GM12878 (cell line): ENCODE data around the gene CACNA2D3. TPM values are rescaled to one million over a fixed set of nuclear protein-coding genes. Genes with fewer than 3 reads are reported as not detected.

Source experiments
- ATAC-seq: fragments of 200-7000 bp; cut with Tn5 transposase; 3 replicates; pipeline ENCODE4 v1.9.1; 2020; ENCODE audit warnings: mild to moderate bottlenecking, moderate library complexity
- BruUV-seq: library from RNA; stranded (reverse); fragments of 400-500 nt; replicated peaks from 2 replicates; lab custom pipeline; 2021; lab: Mats Ljungman, UMichigan
- CTCF ChIA-PET: fragments of 300-600 bp; sonication (Branson Sonifier 250); formaldehyde crosslinking; extraction: SDS; loops from one replicate; lab custom pipeline; 2021; ENCODE audit warnings: inconsistent platforms; lab: Yijun Ruan, JAX
- POLR2A ChIA-PET: fragments of 350-600 bp; formaldehyde crosslinking; extraction: SDS; loops from one replicate; lab custom pipeline; 2021; ENCODE audit warnings: inconsistent platforms; lab: Charles Lee
- RAD21 ChIA-PET: fragments of 300-600 bp; sonication (Branson Sonifier 250); formaldehyde crosslinking; loops from one replicate; lab custom pipeline; 2023; ENCODE audit warnings: antibody characterized with exemption; ENCODE audit not compliant: unreplicated experiment; lab: Charles Lee
- SMC1A ChIA-PET: fragments of 300-600 bp; sonication (Branson Sonifier 250); formaldehyde crosslinking; loops from one replicate; lab custom pipeline; 2023; ENCODE audit not compliant: unreplicated experiment, uncharacterized antibody; lab: Charles Lee
- DNase-seq: peaks from one replicate; pipeline ENCODE4 v3.0.0-alpha.2; 2011; ENCODE audit warnings: low read depth, low spot score
- FAIRE-seq: peaks from 3 replicates; lab custom pipeline; 2011; peaks lifted over from hg19 to GRCh38; lab: Jason Lieb, UNC
- H2AFZ ChIP-seq: 2 replicates; pipeline ENCODE4 v1.6.0; 2011; ENCODE audit warnings: low read depth, low read length, control low read depth; ENCODE audit not compliant: control insufficient read depth
- H3K27ac ChIP-seq: 2 replicates; pipeline ENCODE4 v1.5.1; 2011; ENCODE audit warnings: control low read depth; ENCODE audit not compliant: control insufficient read depth, insufficient read depth
- H3K27me3 ChIP-seq, 2 experiments: replicated peaks in 1 of 2; 2 replicates each; pipeline versions ENCODE4 v1.6.0 to v1.6.1; 2011; ENCODE audit warnings: low read length in 1 of 2; ENCODE audit not compliant: control insufficient read depth in 2 of 2, insufficient read depth in 2 of 2
- H3K36me3 ChIP-seq, 2 experiments: 2 replicates each; pipeline ENCODE4 v1.5.1; 2011; ENCODE audit warnings: low read length in 1 of 2; ENCODE audit not compliant: control insufficient read depth in 2 of 2, insufficient read depth in 2 of 2
- H3K4me1 ChIP-seq: 2 replicates; pipeline ENCODE4 v1.6.1; 2011; ENCODE audit warnings: mild to moderate bottlenecking, low read length, moderate library complexity, mixed read lengths; ENCODE audit not compliant: control insufficient read depth, insufficient read depth
- H3K4me2 ChIP-seq: 2 replicates; pipeline ENCODE4 v1.6.0; 2011; ENCODE audit warnings: control low read depth; ENCODE audit not compliant: control insufficient read depth, insufficient read depth
- H3K4me3 ChIP-seq: fragments of 200-600 bp; sonication (generic); 2 replicates; pipeline ENCODE4 v1.5.1; 2016
- H3K79me2 ChIP-seq: 2 replicates; pipeline ENCODE4 v1.6.0; 2011; ENCODE audit warnings: low read length; ENCODE audit not compliant: control insufficient read depth, insufficient read depth
- H3K9ac ChIP-seq: 2 replicates; pipeline ENCODE4 v1.8.0; 2011; ENCODE audit warnings: low read length, control low read depth, mixed read lengths; ENCODE audit not compliant: control insufficient read depth, insufficient read depth
- H3K9me3 ChIP-seq: replicated peaks from 3 replicates; pipeline ENCODE4 v1.5.1; 2011; ENCODE audit warnings: mild to moderate bottlenecking, low read length; ENCODE audit not compliant: control insufficient read depth, insufficient read depth
- H4K20me1 ChIP-seq: 2 replicates; pipeline ENCODE4 v1.6.0; 2011; ENCODE audit not compliant: control insufficient read depth, insufficient read depth
- CBX3 ChIP-seq: fragments of 200-600 bp; sonication (generic); IDR thresholded peaks from 2 replicates; pipeline ENCODE4 v1.6.1; 2016; ENCODE audit warnings: low read depth, borderline replicate concordance
- IKZF1 ChIP-seq: fragments of 450-650 bp; conservative IDR thresholded peaks from 2 replicates; pipeline ENCODE4 v1.6.1; 2017; ENCODE audit warnings: antibody characterized with exemption, mild to moderate bottlenecking
- MEF2B ChIP-seq: fragments of 450-650 bp; IDR thresholded peaks from 2 replicates; pipeline ENCODE4 v1.6.1; 2018; ENCODE audit warnings: mild to moderate bottlenecking, moderate library complexity; ENCODE audit not compliant: partially characterized antibody, poor library complexity, severe bottlenecking
- NBN ChIP-seq: fragments of 450-650 bp; IDR thresholded peaks from 2 replicates; pipeline ENCODE4 v1.6.1; 2016
- SIN3A ChIP-seq: IDR thresholded peaks from 2 replicates; pipeline ENCODE4 v1.6.1; 2012; ENCODE audit warnings: low read depth, low read length, improper control_type of control experiment
- SMC3 ChIP-seq: IDR thresholded peaks from 2 replicates; pipeline ENCODE4 v1.6.1; 2011; ENCODE audit warnings: low read length, improper control_type of control experiment, borderline replicate concordance
- SREBF1 ChIP-seq: IDR thresholded peaks from 2 replicates; pipeline ENCODE4 v1.6.1; 2012; ENCODE audit warnings: mild to moderate bottlenecking, low read length
- SREBF2 ChIP-seq: IDR thresholded peaks from 2 replicates; pipeline ENCODE4 v1.6.1; 2012; ENCODE audit warnings: mild to moderate bottlenecking, low read length
- TAF1 ChIP-seq: IDR thresholded peaks from 2 replicates; pipeline ENCODE4 v1.6.1; 2011; ENCODE audit warnings: mild to moderate bottlenecking, low read depth, low read length, borderline replicate concordance
- TBL1XR1 ChIP-seq: IDR thresholded peaks from 2 replicates; pipeline ENCODE4 v1.6.1; 2012; ENCODE audit warnings: low read depth, low read length, improper control_type of control experiment
- ZBED1 ChIP-seq: IDR thresholded peaks from 2 replicates; pipeline ENCODE4 v1.6.1; 2016; ENCODE audit warnings: borderline replicate concordance
- WGBS: methylation state at CpG from one replicate; pipeline ENCODE4 v1.1.6; 2016; ENCODE audit warnings: low lambda C conversion rate; ENCODE audit not compliant: insufficient replicate concordance, insufficient coverage; ENCODE audit errors: missing lambda C conversion rate; 5-methylcytosine and 5-hydroxymethylcytosine counted together
- in situ Hi-C: fragments of 300-500 bp; cut with MboI; formaldehyde crosslinking; loops from 9 replicates; pipeline ENCODE4 v1.14.3; 2018; ENCODE audit warnings: mixed read lengths
- intact Hi-C: fragments of 100-400 bp; cut with micrococcal nuclease; formaldehyde crosslinking; loops from one replicate; pipeline ENCODE4 v1.14.2; 2022; ENCODE audit not compliant: unreplicated experiment
- polyA plus RNA-seq, 11 experiments: library from polyadenylated mRNA; depleted of rRNA in 4 of 11; unstranded in 6 of 11; stranded (reverse) in 5 of 11; fragments of >200 nt; fragmentation: Nextera tagmentation in 4 of 11; fragmentation: Illumina TruSeq in 1 of 11; extraction: Ambion mirVana in 4 of 11; extraction: Trizol in 1 of 11; gene quantifications; 1 replicate in 1 of 11; 2 replicates in 10 of 11; pipeline versions ENCODE4 v1.2.1 to v1.2.3, GENCODE V29; 2011 to 2016; ENCODE audit warnings: inconsistent platforms in 2 of 11, missing spikeins in 2 of 11, low read depth in 1 of 11
- total RNA-seq, 4 experiments: library from RNA; depleted of rRNA in 3 of 4; stranded (reverse); fragments of >200 nt in 3 of 4; fragmentation: Illumina TruSeq in 1 of 4; extraction: Trizol in 1 of 4; gene quantifications; 2 replicates each; pipeline versions ENCODE4 v1.2.1 to v1.2.3, GENCODE V29; 2013 to 2021
- TF ChIP-seq, protein P1 (sequence below): IDR thresholded peaks from 2 replicates; pipeline ENCODE4 v1.6.1; 2012; ENCODE audit warnings: low read depth, low read length, improper control_type of control experiment
- TF ChIP-seq, protein P2 (sequence below): fragments of 450-650 bp; IDR thresholded peaks from 2 replicates; pipeline ENCODE4 v1.6.1; 2016; ENCODE audit warnings: mild to moderate bottlenecking
- TF ChIP-seq, protein P3 (sequence below): fragments of 450-650 bp; IDR thresholded peaks from 2 replicates; pipeline ENCODE4 v1.6.1; 2017; ENCODE audit warnings: mild to moderate bottlenecking

Gene CACNA2D3
- total and polyA plus RNA-seq, 10 of the 15 experiments (the other 5 are each of a cell fraction or from before 2014, with no cell fraction given): not detected

DNA sequence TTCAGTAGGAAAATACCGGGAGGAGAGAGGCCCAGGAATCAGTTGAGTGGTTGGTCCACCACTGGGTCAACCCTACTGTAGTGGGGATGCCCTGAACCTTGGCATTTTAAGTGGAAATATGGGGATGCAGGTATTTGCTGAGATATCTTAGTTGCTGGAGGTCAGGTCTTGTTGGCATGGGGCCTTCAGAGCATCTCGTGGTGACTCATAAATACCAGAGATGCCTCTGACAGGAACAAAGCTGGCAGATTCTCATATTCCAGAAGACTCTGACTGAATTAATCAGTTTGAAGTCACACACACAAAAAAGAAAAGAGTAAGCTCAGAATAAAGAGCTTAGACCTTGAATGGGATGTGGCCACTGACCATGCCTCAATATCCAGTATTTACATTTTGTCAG is 91.6 kb downstream of the CACNA2D3 start:
- Histone ChIP-seq H3K9me3 (no peaks in the 10 kb centered on the region), H3K27ac (no peak overlapping the region), H3K4me1 (no peaks in the 10 kb centered on the region)
- ATAC-seq: no peak
- CTCF ChIA-PET: no interaction called here
- SMC1A ChIA-PET: no interaction called here
- BruUV-seq: no TSS peak
- no peak for DNase-seq
- TF ChIP-seq SREBF1 (no peak), NBN (no peak), MEF2B (no peak), ZBED1 (no peak), CBX3 (no peak), SMC3 (no peak)
- TF ChIP-seq, protein P1, sequence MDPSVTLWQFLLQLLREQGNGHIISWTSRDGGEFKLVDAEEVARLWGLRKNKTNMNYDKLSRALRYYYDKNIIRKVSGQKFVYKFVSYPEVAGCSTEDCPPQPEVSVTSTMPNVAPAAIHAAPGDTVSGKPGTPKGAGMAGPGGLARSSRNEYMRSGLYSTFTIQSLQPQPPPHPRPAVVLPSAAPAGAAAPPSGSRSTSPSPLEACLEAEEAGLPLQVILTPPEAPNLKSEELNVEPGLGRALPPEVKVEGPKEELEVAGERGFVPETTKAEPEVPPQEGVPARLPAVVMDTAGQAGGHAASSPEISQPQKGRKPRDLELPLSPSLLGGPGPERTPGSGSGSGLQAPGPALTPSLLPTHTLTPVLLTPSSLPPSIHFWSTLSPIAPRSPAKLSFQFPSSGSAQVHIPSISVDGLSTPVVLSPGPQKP: no peak
- TF ChIP-seq, all 136 proteins: peak for 0
- no peaks in the 10 kb centered on the region for H3K36me3 ChIP-seq
- H3K4me3 ChIP-seq: no peak overlapping the region
- H3K9ac ChIP-seq: no peak overlapping the region
- no peak for FAIRE-seq
- intact Hi-C loops: no loop called here
- in situ Hi-C loops: no loop called here
- H3K27me3 ChIP-seq: no peaks in the 10 kb centered on the region
- ChIA-PET POLR2A (interaction anchor here (0.7 kb wide), 1 partner anchor 86 kb away, joined by 3 read pairs; no protein-coding TSS in a partner anchor), RAD21 (no interaction called here)
- H3K79me2 ChIP-seq: no peaks in the 10 kb centered on the region
- no peak overlapping the region for H3K4me2 ChIP-seq
- no peak overlapping the region for H2AFZ ChIP-seq
- WGBS: 10% methylated on average over 2 of the region's 2 CpGs
- no peaks in the 10 kb centered on the region for H4K20me1 ChIP-seq

DNA sequence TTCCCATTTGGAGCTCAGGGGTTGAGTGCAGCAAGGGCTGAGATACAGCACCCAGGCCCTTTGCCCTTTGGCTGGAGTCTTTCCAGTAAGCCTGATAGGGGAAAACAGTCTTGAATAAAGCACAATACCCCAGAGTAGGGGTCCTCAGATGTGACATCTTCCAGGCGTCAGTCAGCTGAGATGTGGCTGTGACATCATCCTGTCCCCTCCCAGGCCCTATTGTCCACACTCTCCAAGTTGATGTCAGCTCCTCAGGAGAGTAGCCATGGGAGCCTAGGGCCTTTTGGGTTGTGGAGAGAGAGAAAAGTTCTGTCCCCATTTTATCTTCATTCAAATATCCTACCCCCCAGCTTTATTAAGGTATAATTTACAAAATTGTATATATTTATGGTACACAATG is 92.5 kb downstream of the CACNA2D3 start:
- SMC1A ChIA-PET: no interaction called here
- CTCF ChIA-PET: no interaction called here
- H4K20me1 ChIP-seq: no peaks in the 10 kb centered on the region
- H3K27me3 ChIP-seq: no peaks in the 10 kb centered on the region
- H3K9ac ChIP-seq: no peak overlapping the region
- no peaks in the 10 kb centered on the region for H3K79me2 ChIP-seq
- RAD21 ChIA-PET: no interaction called here
- intact Hi-C loops: no loop called here
- no peaks in the 10 kb centered on the region for H3K36me3 ChIP-seq
- H3K4me1 ChIP-seq: no peaks in the 10 kb centered on the region
- no peak for ATAC-seq
- H3K4me2 ChIP-seq: no peak overlapping the region
- no peaks in the 10 kb centered on the region for H3K9me3 ChIP-seq
- no peak overlapping the region for H3K27ac ChIP-seq
- DNase-seq: no peak
- 31% methylated on average over 1 of the region's 1 CpG for WGBS
- no peak overlapping the region for H3K4me3 ChIP-seq
- no peak for FAIRE-seq
- H2AFZ ChIP-seq: no peak overlapping the region
- in situ Hi-C loops: no loop called here
- BruUV-seq: no TSS peak
- POLR2A ChIA-PET: no interaction called here
- TF ChIP-seq TAF1: no peak
- no peak for TF ChIP-seq TBL1XR1
- TF ChIP-seq, protein P2, sequence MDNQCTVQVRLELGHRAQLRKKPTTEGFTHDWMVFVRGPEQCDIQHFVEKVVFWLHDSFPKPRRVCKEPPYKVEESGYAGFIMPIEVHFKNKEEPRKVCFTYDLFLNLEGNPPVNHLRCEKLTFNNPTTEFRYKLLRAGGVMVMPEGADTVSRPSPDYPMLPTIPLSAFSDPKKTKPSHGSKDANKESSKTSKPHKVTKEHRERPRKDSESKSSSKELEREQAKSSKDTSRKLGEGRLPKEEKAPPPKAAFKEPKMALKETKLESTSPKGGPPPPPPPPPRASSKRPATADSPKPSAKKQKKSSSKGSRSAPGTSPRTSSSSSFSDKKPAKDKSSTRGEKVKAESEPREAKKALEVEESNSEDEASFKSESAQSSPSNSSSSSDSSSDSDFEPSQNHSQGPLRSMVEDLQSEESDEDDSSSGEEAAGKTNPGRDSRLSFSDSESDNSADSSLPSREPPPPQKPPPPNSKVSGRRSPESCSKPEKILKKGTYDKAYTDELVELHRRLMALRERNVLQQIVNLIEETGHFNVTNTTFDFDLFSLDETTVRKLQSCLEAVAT: no peak
- TF ChIP-seq IKZF1: no peak
- TF ChIP-seq, protein P3, sequence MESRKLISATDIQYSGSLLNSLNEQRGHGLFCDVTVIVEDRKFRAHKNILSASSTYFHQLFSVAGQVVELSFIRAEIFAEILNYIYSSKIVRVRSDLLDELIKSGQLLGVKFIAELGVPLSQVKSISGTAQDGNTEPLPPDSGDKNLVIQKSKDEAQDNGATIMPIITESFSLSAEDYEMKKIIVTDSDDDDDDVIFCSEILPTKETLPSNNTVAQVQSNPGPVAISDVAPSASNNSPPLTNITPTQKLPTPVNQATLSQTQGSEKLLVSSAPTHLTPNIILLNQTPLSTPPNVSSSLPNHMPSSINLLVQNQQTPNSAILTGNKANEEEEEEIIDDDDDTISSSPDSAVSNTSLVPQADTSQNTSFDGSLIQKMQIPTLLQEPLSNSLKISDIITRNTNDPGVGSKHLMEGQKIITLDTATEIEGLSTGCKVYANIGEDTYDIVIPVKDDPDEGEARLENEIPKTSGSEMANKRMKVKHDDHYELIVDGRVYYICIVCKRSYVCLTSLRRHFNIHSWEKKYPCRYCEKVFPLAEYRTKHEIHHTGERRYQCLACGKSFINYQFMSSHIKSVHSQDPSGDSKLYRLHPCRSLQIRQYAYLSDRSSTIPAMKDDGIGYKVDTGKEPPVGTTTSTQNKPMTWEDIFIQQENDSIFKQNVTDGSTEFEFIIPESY: no peak
- TF ChIP-seq SREBF2: no peak
- no peak for TF ChIP-seq SIN3A
